ENCODE measurements around the gene SCN5A. TPM values are rescaled to one million over a fixed set of nuclear protein-coding genes. Genes with fewer than 3 reads are reported as not detected.

SCN5A gene
- total and polyA plus RNA-seq, 4 donors: 0.01 to 0.14 TPM; not detected in 2

GRCh38 chr3:38643090-38643489, 6.4 kb downstream of the SCN5A start:
- DNase-seq (ENCODE audit: low spot score): no peak
- TF ChIP-seq RXRA (IDR thresholded peaks at IDR 0.05) (no peak), GABPA (IDR thresholded peaks at IDR 0.05 in 1 of 2, conservative IDR thresholded peaks at IDR 0.05 in 1 of 2) (no peak), NR2F2 (IDR thresholded peaks at IDR 0.05) (no peak), SP1 (IDR thresholded peaks at IDR 0.05) (no peak), YY1 (IDR thresholded peaks at IDR 0.05) (no peak), EGR1 (IDR thresholded peaks at IDR 0.05; ENCODE audit: low read depth in 2 of 2) (no peak), HNF4G (IDR thresholded peaks at IDR 0.05) (no peak)
- Histone ChIP-seq H3K4me1 (ENCODE audit: control insufficient read depth in 4 of 4, insufficient read depth in 4 of 4, low read length in 3 of 4) (no peaks in the 10 kb centered on the region), H3K4me3 (ENCODE audit: low read depth in 1 of 3, low read length in 3 of 3) (no peak overlapping the region), H3K27me3 (ENCODE audit: control insufficient read depth in 4 of 4, insufficient read depth in 4 of 4, low read length in 3 of 4) (peaks cover 0 to 15% (median 4%) of the 10 kb centered on the region in 4 donors), H3K9ac (ENCODE audit: low read depth in 1 of 2, low read length in 2 of 2) (no peak overlapping the region), H3K27ac (ENCODE audit: low read depth in 1 of 2, low read length in 2 of 2) (no peak overlapping the region), H3K36me3 (ENCODE audit: control insufficient read depth in 4 of 4, insufficient read depth in 3 of 4, low read depth in 1 of 4, low read length in 3 of 4) (no peaks in the 10 kb centered on the region), H3K9me3 (ENCODE audit: control insufficient read depth in 4 of 4, low read length in 3 of 4) (no peaks in the 10 kb centered on the region)
- 90% methylated on average over 8 of the region's 8 CpGs for WGBS

- Histone ChIP-seq H3K9ac (ENCODE audit: low read depth in 1 of 2, low read length in 2 of 2) (no peak overlapping the region), H3K27me3 (ENCODE audit: control insufficient read depth in 4 of 4, insufficient read depth in 4 of 4, low read length in 3 of 4) (peaks cover 0 to 8% (median 0%) of the 10 kb centered on the region in 4 donors), H3K27ac (ENCODE audit: low read depth in 1 of 2, low read length in 2 of 2) (no peak overlapping the region), H3K9me3 (ENCODE audit: control insufficient read depth in 4 of 4, low read length in 3 of 4) (no peaks in the 10 kb centered on the region), H3K4me3 (ENCODE audit: low read depth in 1 of 3, low read length in 3 of 3) (no peak overlapping the region), H3K4me1 (ENCODE audit: control insufficient read depth in 4 of 4, insufficient read depth in 4 of 4, low read length in 3 of 4) (no peaks in the 10 kb centered on the region), H3K36me3 (ENCODE audit: control insufficient read depth in 4 of 4, insufficient read depth in 3 of 4, low read depth in 1 of 4, low read length in 3 of 4) (no peaks in the 10 kb centered on the region)
- DNase-seq (ENCODE audit: low spot score): no peak
- 77% methylated on average over 8 of the region's 8 CpGs for WGBS
- no peak for TF ChIP-seq EGR1 (IDR thresholded peaks at IDR 0.05; ENCODE audit: low read depth in 2 of 2)
Measured at GRCh38 chr3:38641461-38642110, 7.9 kb downstream of the SCN5A start.

GRCh38 chr3:38640661-38641452, 8.6 kb downstream of the SCN5A start:
- H3K27me3 ChIP-seq (ENCODE audit: control insufficient read depth in 4 of 4, insufficient read depth in 4 of 4, low read length in 3 of 4): peaks cover 0 to 6% (median 0%) of the 10 kb centered on the region in 4 donors
- 62% methylated on average over 18 of the region's 18 CpGs for WGBS
- no peaks in the 10 kb centered on the region for H3K4me1 ChIP-seq (ENCODE audit: control insufficient read depth in 4 of 4, insufficient read depth in 4 of 4, low read length in 3 of 4)
- DNase-seq (ENCODE audit: low spot score): no peak
- no peak overlapping the region for H3K9ac ChIP-seq (ENCODE audit: low read depth in 1 of 2, low read length in 2 of 2)
- no peaks in the 10 kb centered on the region for H3K9me3 ChIP-seq (ENCODE audit: control insufficient read depth in 4 of 4, low read length in 3 of 4)
- H3K27ac ChIP-seq (ENCODE audit: low read depth in 1 of 2, low read length in 2 of 2): no peak overlapping the region
- no peaks in the 10 kb centered on the region for H3K36me3 ChIP-seq (ENCODE audit: control insufficient read depth in 4 of 4, insufficient read depth in 3 of 4, low read depth in 1 of 4, low read length in 3 of 4)
- no peak for TF ChIP-seq RAD21 (IDR thresholded peaks at IDR 0.05)
- TF ChIP-seq JUND (IDR thresholded peaks at IDR 0.05): no peak
- no peak for TF ChIP-seq RXRA (IDR thresholded peaks at IDR 0.05)
- TF ChIP-seq REST (IDR thresholded peaks at IDR 0.05): no peak
- no peak for TF ChIP-seq HNF4G (IDR thresholded peaks at IDR 0.05)
- TF ChIP-seq GABPA (IDR thresholded peaks at IDR 0.05 in 1 of 2, conservative IDR thresholded peaks at IDR 0.05 in 1 of 2): no peak
- no peak for TF ChIP-seq CTCF (IDR thresholded peaks at IDR 0.05; ENCODE audit: low read depth, low read length, missing input control)
- TF ChIP-seq MAX (IDR thresholded peaks at IDR 0.05): no peak
- TF ChIP-seq TAF1 (conservative IDR thresholded peaks at IDR 0.05): no peak
- TF ChIP-seq SP1 (IDR thresholded peaks at IDR 0.05): no peak
- TF ChIP-seq FOXA2 (IDR thresholded peaks at IDR 0.05): no peak
- no peak overlapping the region for H3K4me3 ChIP-seq (ENCODE audit: low read depth in 1 of 3, low read length in 3 of 3)

Data from liver (tissue), 9 donors.